ENCODE results near the gene NLRP9.

NLRP9 gene

DNA sequence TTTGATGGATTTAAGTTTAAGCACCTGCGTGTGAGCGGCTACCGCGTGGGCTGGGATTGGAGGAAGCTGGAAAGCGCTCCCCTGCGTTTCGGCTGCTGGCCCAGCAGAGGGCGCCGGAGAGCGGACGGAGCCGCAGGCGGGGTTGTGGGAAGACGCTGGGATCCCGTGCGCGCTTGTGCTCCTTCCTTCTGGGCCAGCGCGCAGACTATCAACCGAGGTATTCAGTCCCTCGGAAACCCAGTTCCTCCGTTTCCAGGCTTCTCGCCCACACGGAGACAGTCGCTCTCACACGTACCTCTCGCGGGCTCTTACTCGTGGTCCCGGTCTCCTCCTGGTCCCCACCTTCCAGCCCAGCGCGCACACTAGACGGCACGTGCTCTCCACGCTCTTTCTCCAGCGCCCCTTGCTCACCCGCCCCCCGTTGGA lies 34.4 kb downstream of the NLRP9 start:
- DNase-seq: peak in 3 of 4 experiments; percentile 4 to 17 (median 11)

DNA sequence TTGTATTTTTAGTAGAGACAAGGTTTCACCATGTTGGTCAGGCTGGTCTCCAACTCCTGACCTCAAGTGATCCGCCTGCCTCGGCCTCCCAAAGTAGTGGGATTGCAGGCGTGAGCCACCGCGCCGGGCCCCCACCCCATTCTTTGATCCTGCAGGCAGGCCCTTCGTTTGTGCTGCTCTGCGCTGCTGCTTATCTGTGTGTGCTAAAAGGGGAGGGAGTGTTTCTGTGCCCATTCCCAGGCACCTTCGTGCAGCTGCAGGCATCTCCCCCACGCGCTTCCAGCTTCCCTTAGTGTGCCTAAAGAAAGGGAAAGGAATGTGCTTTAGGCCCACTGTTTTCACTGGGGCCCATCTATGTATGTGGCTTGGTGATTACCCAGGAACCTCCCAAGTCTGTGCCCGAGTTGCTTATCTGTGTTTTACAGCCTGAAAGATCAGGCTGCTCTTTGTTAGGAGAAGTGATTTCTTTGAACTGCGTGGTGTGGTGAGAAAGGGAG lies 36.0 kb downstream of the NLRP9 start:
- no peak for DNase-seq

GRCh38 chr19:55700813-55701212 lies 37.4 kb downstream of the NLRP9 start:
- DNase-seq: no peak

- DNase-seq: no peak
Measured at GRCh38 chr19:55699221-55699620, 39.0 kb downstream of the NLRP9 start.

DNA sequence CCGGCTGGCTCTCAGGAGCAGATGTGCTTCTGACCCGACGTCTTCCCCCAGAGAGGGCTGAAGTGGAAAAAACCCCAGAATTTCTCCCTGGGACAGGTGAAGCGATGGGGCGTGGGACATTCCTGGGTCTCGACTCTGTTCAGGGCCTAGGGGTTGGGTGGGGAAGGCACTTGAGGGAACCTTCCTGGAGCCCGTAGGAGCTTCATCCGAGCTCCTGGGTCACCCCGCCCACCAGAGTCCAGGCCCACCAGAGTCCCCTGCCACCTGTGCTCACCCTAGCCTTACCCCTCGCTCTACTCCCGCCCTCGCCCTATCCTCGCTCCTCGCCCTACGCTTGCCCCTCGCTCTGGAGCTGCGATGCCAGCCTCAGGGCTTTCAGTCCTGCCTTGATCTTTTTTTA lies 39.9 kb downstream of the NLRP9 start:
- DNase-seq: no peak

DNA sequence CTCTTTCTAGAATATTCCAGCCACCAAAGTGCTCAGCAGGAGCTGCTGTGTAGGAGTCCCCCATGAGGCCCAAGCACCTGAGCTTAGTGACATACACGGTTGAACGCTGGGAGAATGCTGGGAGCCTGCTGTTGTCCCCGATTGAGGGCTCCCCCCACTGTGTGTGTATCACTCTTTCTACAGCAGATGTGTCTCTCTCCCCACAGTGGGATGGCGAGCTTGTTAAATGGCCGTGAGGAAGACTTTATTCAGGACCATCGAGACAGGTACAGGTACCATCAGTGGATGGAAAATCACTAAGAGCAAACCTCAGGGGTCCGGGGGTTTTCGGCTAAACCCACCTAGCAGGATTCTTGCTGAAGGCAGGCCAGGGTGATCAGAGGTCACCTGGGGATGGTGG lies 40.5 kb downstream of the NLRP9 start:
- DNase-seq: no peak

GRCh38 chr19:55697069-55697440 lies 41.1 kb downstream of the NLRP9 start:
- DNase-seq: no peak

DNA sequence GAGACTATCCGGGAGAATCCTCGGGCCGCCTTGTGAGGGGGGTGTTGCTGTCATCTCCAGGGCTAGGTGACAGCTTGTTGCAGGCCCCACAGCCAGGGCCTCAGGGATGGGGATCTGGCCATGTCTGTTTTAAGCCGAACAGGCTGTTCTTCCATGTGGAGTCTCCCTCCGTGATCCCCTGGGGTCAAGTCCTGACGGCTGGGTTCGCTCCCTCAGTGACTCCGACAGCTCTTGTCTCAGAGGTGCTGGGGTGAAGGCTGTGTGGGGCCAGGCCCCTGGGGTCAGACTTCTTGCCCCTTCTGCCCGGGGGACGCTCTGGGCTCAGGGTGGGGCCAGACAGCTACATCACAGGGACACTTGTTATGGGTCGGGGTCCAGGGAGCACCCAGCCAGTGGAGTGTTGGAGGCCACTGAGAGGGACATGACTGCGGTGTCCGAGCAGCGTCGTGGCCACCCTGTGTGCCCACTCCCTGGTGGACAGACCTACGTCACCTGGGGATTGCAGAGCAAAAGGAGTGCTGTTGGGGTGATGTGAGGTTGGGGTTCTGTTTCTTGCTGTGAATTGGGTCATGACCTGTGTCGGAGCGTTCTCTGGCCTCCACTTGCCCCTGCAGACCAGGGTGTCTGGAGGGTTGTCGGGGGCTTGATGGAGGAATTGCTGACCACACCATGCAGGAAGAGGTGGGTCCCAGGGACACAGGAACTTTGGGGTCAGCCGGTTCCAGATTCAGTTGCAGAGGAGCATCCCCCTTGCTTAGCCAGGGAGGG lies 41.7 kb downstream of the NLRP9 start:
- no peak for DNase-seq

DNA sequence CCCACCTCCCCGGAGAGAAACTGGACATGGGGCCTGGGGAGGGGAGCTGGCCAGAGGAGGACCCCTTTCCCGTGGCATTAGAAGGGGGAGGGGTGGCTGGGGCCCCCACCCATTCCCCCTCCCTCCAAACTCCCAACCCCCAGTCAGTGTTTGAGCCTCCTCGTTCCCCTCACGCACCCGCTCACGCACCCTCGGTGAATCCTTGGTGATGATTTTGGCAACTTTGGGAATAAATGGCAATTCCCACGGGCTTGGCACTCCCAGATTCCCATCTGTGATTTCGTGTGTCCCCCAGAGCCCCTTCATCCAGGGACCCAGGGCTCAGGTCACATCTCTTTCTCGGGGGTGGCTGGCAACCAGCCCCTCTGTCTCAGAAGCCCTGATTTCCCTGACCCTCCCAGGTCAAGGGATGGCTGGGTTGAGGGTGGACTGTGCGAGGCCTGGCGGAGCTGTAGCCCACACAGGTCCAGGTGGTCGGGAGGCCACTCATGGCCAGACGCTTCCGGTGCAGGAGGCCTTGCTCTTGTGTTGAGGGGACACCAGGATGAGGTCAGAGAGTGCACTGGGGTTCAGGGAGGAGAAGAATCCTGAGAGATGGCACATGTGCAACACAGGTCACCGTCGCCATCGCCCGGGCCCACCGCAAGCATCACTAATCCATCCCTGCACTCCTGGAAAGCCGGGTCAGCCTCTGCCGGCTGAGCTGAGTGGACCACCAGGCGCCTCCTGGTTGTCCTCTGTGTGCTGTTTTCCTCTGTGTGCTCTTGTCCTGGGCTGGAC lies 42.5 kb downstream of the NLRP9 start:
- no peak for DNase-seq

GRCh38 chr19:55694656-55695491 lies 43.3 kb downstream of the NLRP9 start:
- DNase-seq: no peak

GRCh38 chr19:55694241-55694655 lies 44.0 kb downstream of the NLRP9 start:
- DNase-seq: no peak

DNA sequence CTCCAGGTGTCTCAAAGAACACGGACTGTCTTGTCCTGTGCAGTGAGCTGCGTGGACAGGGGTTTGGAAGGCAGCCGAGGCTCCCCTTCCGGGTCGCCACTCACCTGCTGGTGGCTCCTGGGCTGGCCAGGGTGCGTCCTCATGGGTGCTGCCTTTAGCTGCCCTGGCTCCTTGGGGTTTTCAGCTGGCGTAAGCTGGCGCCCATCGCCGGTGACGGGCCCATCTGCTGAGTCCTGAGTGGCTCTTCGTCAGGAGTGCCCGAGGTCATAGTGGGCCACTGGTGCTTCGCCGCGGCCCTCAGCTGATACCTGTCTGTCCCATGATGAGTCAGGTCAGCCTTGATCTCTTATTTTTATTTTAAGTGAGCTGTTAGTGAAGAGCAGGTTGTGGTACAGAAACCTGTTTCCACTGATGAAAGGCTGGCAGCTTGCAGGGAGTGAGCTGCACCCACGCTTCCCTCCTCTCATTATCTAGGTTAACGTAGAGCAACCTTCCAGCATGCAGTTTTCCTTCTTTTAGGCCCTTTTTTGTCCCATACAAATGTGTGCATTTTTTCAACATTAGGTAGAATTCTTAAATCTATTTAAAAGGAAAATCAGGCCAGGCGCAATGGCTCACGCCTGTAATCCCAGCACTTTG lies 44.7 kb downstream of the NLRP9 start:
- no peak for DNase-seq

- DNase-seq: no peak
Measured at GRCh38 chr19:55692681-55693081, 45.5 kb downstream of the NLRP9 start.

DNA sequence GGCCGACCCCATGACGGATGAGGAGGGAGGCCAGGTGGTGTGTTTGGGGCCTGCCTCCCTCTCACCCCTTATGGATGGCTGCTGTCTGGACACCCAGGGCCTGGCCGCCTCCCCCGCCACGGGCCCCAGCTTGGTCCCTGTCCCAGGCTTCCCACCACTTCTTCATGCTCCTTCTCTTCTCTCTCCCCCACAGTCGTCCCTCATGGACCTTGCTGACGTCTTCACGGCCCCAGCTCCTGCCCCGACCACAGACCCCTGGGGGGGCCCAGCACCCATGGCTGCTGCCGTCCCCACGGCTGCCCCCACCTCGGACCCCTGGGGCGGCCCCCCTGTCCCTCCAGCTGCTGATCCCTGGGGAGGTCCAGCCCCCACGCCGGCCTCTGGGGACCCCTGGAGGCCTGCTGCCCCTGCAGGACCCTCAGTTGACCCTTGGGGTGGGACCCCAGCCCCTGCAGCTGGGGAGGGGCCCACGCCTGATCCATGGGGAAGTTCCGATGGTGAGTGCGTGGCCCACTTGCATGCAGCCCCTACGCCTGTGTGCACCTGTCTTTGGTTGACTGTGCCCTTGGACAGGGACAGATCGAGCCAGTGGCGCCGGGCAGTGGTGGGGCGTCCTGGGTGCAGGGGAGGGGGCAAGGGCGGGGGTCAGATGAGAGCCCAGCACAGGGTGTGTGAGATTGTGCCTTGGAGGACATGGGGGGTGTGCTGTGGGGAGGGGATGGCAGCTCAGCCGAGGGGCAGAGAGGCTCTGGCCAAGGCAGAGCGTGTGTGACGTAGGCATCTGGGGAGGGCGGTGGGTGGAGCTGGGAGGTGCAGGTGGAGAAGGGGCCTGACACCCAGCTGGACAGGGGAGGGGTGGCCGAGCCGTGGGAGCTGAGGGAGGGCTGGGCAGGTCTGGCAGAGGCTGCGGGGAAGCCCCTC lies 46.4 kb downstream of the NLRP9 start:
- no peak for DNase-seq

DNA sequence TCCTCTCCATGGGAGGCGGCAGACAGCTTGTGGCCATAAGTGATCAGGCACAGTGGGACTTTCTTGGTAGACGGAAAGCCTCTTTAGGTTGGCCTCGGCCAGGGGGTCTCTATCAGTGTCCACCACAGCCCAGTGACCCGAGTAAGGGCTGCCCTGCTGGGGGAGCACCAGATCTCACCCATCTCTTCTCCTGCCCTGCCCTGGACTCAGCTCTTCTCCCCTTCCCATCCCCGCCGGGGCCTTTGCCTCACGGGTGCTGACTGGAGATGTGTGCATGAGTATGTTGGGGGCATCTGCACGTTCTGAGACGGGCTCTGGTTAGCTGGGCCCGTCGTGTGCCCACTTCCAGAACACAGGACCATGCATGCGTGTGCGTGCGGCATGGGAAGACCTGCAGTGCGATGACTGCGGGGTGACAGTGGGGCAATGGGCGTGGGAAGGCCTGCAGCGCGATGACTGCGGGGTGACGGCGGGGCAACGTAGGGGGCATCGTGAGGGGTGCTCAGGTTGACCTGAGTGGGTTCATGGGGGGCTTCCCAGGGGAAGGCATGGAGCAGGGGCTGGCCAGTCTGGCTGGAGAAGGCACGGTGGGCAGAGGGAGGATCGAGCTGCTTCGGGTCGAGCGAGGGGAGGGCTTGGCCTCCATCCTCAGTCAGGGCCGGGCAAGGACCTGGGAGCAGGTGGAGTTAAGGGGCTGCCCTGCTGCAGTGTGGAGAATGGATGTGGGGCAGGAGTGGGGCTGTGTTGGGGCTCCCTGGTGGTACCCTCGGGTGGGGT lies 47.2 kb downstream of the NLRP9 start:
- no peak for DNase-seq

GRCh38 chr19:55690109-55690768 lies 48.0 kb downstream of the NLRP9 start:
- no peak for DNase-seq

GRCh38 chr19:55689411-55690108 lies 48.6 kb downstream of the NLRP9 start:
- DNase-seq: no peak

- no peak for DNase-seq
Measured at GRCh38 chr19:55688422-55689218, 49.6 kb downstream of the NLRP9 start.
